H1 (cell line): ENCODE results near the gene PRR7. TPM values are rescaled to one million over a fixed set of nuclear protein-coding genes. Genes with fewer than 3 reads are reported as not detected.

ENCODE experiments used
- CTCF ChIA-PET: fragments of 300-600 bp; sonication (Branson Sonifier 250); formaldehyde crosslinking; loops from one replicate; lab custom pipeline; 2021; ENCODE audit not compliant: partially characterized antibody; lab: Charles Lee
- POLR2A ChIA-PET: fragments of 300-600 bp; sonication (Branson Sonifier 250); formaldehyde crosslinking; loops from one replicate; lab custom pipeline; 2021; ENCODE audit warnings: inconsistent platforms; ENCODE audit not compliant: partially characterized antibody; lab: Charles Lee
- DNase-seq, 2 experiments: peaks; one replicate each; pipeline versions ENCODE4 v3.0.0 to v3.0.0-alpha.2; 2010 to 2022; ENCODE audit warnings: low spot score in 2 of 2, low read depth in 1 of 2, mixed read lengths in 1 of 2
- FAIRE-seq: peaks from 2 replicates; lab custom pipeline; 2011; peaks lifted over from hg19 to GRCh38; lab: Jason Lieb, UNC
- H2AFZ ChIP-seq: 2 replicates; pipeline ENCODE4 v1.8.1; 2012; ENCODE audit warnings: low read length, inconsistent platforms
- H2AK5ac ChIP-seq: 2 replicates; pipeline ENCODE4 v1.6.1; 2013; ENCODE audit warnings: low read depth, low read length
- H2BK120ac ChIP-seq: replicated peaks from 2 replicates; pipeline ENCODE3; 2013; ENCODE audit warnings: low read depth, low read length, inconsistent platforms
- H2BK12ac ChIP-seq: 2 replicates; pipeline ENCODE4 v1.6.1; 2013; ENCODE audit warnings: low read depth, low read length
- H2BK15ac ChIP-seq: 2 replicates; pipeline ENCODE4 v1.6.1; 2013; ENCODE audit warnings: low read length
- H2BK20ac ChIP-seq: 2 replicates; pipeline ENCODE4 v1.6.1; 2013; ENCODE audit warnings: low read length
- H2BK5ac ChIP-seq: 2 replicates; pipeline ENCODE4 v1.6.1; 2013; ENCODE audit warnings: low read depth, low read length
- H3K14ac ChIP-seq: 2 replicates; pipeline ENCODE4 v1.6.1; 2013; ENCODE audit warnings: inconsistent platforms; ENCODE audit not compliant: insufficient read length
- H3K18ac ChIP-seq: 2 replicates; pipeline ENCODE4 v1.6.1; 2013; ENCODE audit warnings: low read length; ENCODE audit errors: extremely low read depth
- H3K23ac ChIP-seq: 2 replicates; pipeline ENCODE4 v1.6.1; 2013; ENCODE audit warnings: inconsistent platforms; ENCODE audit not compliant: insufficient read length
- H3K23me2 ChIP-seq: 2 replicates; pipeline ENCODE4 v1.6.1; 2013; ENCODE audit warnings: low read depth, low read length
- H3K27ac ChIP-seq: 2 replicates; pipeline ENCODE4 v1.6.1; 2011; ENCODE audit warnings: low read depth, low read length, inconsistent platforms
- H3K27me3 ChIP-seq, 4 experiments: replicated peaks in 1 of 4; 1 replicate in 1 of 4; 2 replicates in 3 of 4; pipeline versions ENCODE4 v1.6.1 to v1.8.1; 2011 to 2013; ENCODE audit warnings: low read length in 3 of 4, mild to moderate bottlenecking in 3 of 4, inconsistent platforms in 2 of 4, mixed read lengths in 2 of 4, moderate library complexity in 1 of 4; ENCODE audit not compliant: control insufficient read depth in 3 of 4, insufficient read depth in 3 of 4; ENCODE audit errors: extremely low read depth in 1 of 4
- H3K36me3 ChIP-seq, 4 experiments: 2 replicates each; pipeline versions ENCODE4 v1.6.1 to v1.8.1; 2011 to 2013; ENCODE audit warnings: mild to moderate bottlenecking in 4 of 4, low read length in 3 of 4, moderate library complexity in 2 of 4, control low read depth in 1 of 4, inconsistent platforms in 1 of 4; ENCODE audit not compliant: insufficient read depth in 4 of 4, control insufficient read depth in 2 of 4
- H3K4ac ChIP-seq: replicated peaks from 2 replicates; pipeline ENCODE3; 2013; ENCODE audit warnings: low read length, low read depth, mixed read lengths, inconsistent platforms; ENCODE audit not compliant: insufficient read length
- H3K4me1 ChIP-seq, 4 experiments: replicated peaks in 1 of 4; 1 replicate in 1 of 4; 2 replicates in 3 of 4; pipeline versions ENCODE4 v1.6.1 to v1.8.1; 2011 to 2013; ENCODE audit warnings: low read length in 3 of 4, inconsistent platforms in 2 of 4, mixed read lengths in 1 of 4; ENCODE audit not compliant: insufficient read depth in 4 of 4, control insufficient read depth in 3 of 4
- H3K4me2 ChIP-seq, 2 experiments: 2 replicates each; pipeline versions ENCODE4 v1.6.1 to v1.8.1; 2011 to 2013; ENCODE audit warnings: low read depth in 2 of 2, low read length in 2 of 2, control low read depth in 1 of 2, inconsistent platforms in 1 of 2, mild to moderate bottlenecking in 1 of 2; ENCODE audit not compliant: insufficient read depth in 1 of 2
- H3K4me3 ChIP-seq, 4 experiments: fragments of 200-600, 300-600 bp in 1 of 4; sonication (generic), shearing (Covaris generic), sonication (Bioruptor Twin) in 1 of 4; 2 replicates each; pipeline versions ENCODE4 v1.5.1 to v1.8.1; 2011 to 2016; ENCODE audit warnings: low read length in 4 of 4, low read depth in 3 of 4, control low read depth in 2 of 4, inconsistent platforms in 2 of 4, mild to moderate bottlenecking in 2 of 4, mixed read lengths in 1 of 4, moderate library complexity in 1 of 4; ENCODE audit not compliant: insufficient read depth in 2 of 4; ENCODE audit errors: extremely low read depth in 1 of 4
- H3K56ac ChIP-seq: replicated peaks from 2 replicates; pipeline ENCODE3; 2013; ENCODE audit warnings: low read depth, mild to moderate bottlenecking, mixed read lengths, low read length, inconsistent platforms; ENCODE audit not compliant: insufficient read length
- H3K79me1 ChIP-seq: 2 replicates; pipeline ENCODE4 v1.6.1; 2013; ENCODE audit warnings: low read depth, low read length, control low read depth
- H3K79me2 ChIP-seq, 2 experiments: 2 replicates each; pipeline versions ENCODE4 v1.6.1 to v1.8.1; 2012 to 2013; ENCODE audit warnings: low read length in 2 of 2, mild to moderate bottlenecking in 2 of 2, inconsistent platforms in 1 of 2; ENCODE audit not compliant: insufficient read depth in 2 of 2, control insufficient read depth in 1 of 2
- H3K9ac ChIP-seq, 4 experiments: replicated peaks in 1 of 4; 1 replicate in 1 of 4; 2 replicates in 3 of 4; pipeline versions ENCODE4 v1.6.1 to v1.8.1; 2011 to 2013; ENCODE audit warnings: low read depth in 3 of 4, low read length in 3 of 4, control low read depth in 2 of 4, mild to moderate bottlenecking in 2 of 4, moderate library complexity in 2 of 4, inconsistent platforms in 1 of 4; ENCODE audit errors: extremely low read depth in 1 of 4
- H3K9me3 ChIP-seq, 2 experiments: 2 replicates each; pipeline versions ENCODE4 v1.6.1 to v1.8.1; 2012 to 2013; ENCODE audit warnings: mild to moderate bottlenecking in 2 of 2, moderate library complexity in 2 of 2, control low read depth in 1 of 2, inconsistent platforms in 1 of 2, low read depth in 1 of 2, low read length in 1 of 2, mixed read lengths in 1 of 2; ENCODE audit not compliant: insufficient read depth in 2 of 2
- H4K20me1 ChIP-seq, 2 experiments: replicated peaks in 1 of 2; 2 replicates each; pipeline versions ENCODE3 to v1.8.1; 2011 to 2013; ENCODE audit warnings: inconsistent platforms in 2 of 2, low read length in 2 of 2, mild to moderate bottlenecking in 1 of 2; ENCODE audit not compliant: insufficient read depth in 2 of 2, control insufficient read depth in 1 of 2
- H4K5ac ChIP-seq: 2 replicates; pipeline ENCODE4 v1.6.1; 2013; ENCODE audit warnings: low read length, low read depth, mixed read lengths, inconsistent platforms; ENCODE audit not compliant: insufficient read length
- H4K8ac ChIP-seq: 2 replicates; pipeline ENCODE4 v1.8.0; 2013; ENCODE audit warnings: mild to moderate bottlenecking, moderate library complexity, low read length, inconsistent platforms; ENCODE audit not compliant: insufficient read depth; ENCODE audit errors: extremely low read depth
- H4K91ac ChIP-seq: replicated peaks from 2 replicates; pipeline ENCODE3; 2013; ENCODE audit warnings: low read length, mixed read lengths, inconsistent platforms; ENCODE audit not compliant: insufficient read length
- POLR2AphosphoS5 ChIP-seq: IDR thresholded peaks from 2 replicates; pipeline ENCODE4 v1.6.1; 2011; ENCODE audit warnings: low read depth, low read length
- TCF12 ChIP-seq: IDR thresholded peaks from 2 replicates; pipeline ENCODE4 v1.6.1; 2011; ENCODE audit warnings: low read depth, mild to moderate bottlenecking, low read length
- WGBS, 2 experiments: shearing (Covaris generic) in 1 of 2; methylation state at CpG; one replicate each; pipeline versions ENCODE4 v1.1.6 to v1.1.7; 2013 to 2015; ENCODE audit warnings: low lambda C conversion rate in 2 of 2, mixed read lengths in 2 of 2, inconsistent platforms in 1 of 2, low coverage in 1 of 2, missing lambda C conversion rate in 1 of 2; ENCODE audit not compliant: insufficient replicate concordance in 2 of 2, insufficient coverage in 1 of 2, insufficient read length in 1 of 2; ENCODE audit errors: extremely low coverage in 1 of 2, missing lambda C conversion rate in 1 of 2; 5-methylcytosine and 5-hydroxymethylcytosine counted together
- polyA plus RNA-seq, 7 experiments: library from polyadenylated mRNA; depleted of rRNA in 3 of 7; stranded (reverse) in 5 of 7; unstranded in 2 of 7; fragments of >200 nt in 5 of 7; fragments of 200-250 nt in 2 of 7; gene quantifications; 1 replicate in 5 of 7; 2 replicates in 1 of 7; 4 replicates in 1 of 7; pipeline versions ENCODE4 v1.2.1 to v1.2.3, GENCODE V29; 2011 to 2013; ENCODE audit warnings: missing spikeins in 2 of 7, mixed read lengths in 2 of 7
- total RNA-seq: library from RNA; stranded (reverse); fragmentation: NEBNext Ultra II Directional; extraction: Animal tissue kit (Norgen Biotek cat#: 25700); gene quantifications from 2 replicates; pipeline ENCODE4 v1.2.1, GENCODE V29; 2021

The PRR7 gene
- total and polyA plus RNA-seq, 2 of the 8 experiments (the other 6 are each of a cell fraction or from before 2014, with no cell fraction given): 8.0 to 11.8 TPM

DNA sequence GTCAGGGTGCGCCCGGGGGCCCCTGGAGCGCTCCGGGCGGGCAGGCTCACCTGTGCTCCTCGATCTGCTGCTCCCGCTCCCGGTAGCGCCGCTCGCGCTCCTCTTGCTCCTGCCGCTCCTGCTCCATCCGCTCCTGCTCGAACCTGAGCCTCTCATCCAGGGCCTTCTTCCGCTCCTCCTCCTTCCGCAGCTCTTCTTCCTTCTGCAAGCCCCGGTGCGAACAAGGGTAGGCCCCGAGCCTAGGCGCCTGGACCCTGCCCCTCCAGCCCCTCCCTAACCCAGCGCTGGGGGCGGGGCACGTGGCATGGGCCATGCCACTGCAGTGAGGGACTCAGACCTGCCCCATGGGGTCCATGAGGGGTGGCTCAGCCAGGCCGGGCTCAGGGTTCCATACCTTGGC, 20.2 kb downstream of the PRR7 start:
- H3K36me3 ChIP-seq: peaks cover 36 to 74% (median 57%) of the 10 kb centered on the region in 4 experiments
- peaks cover 32 to 46% of the 10 kb centered on the region in 2 experiments for H4K20me1 ChIP-seq
- no peak for FAIRE-seq

More for the DNA sequence above, 20.2 kb downstream of the PRR7 start:
- Histone ChIP-seq H2AFZ (no peak overlapping the region), H3K23ac (no peak overlapping the region), H3K14ac (no peak overlapping the region), H3K79me1 (peaks cover 25% of the 10 kb centered on the region), H3K18ac (no peak overlapping the region), H3K4me2 (no peak overlapping the region), H3K79me2 (peaks cover 9 to 46% of the 10 kb centered on the region in 2 experiments), H2BK15ac (no peak overlapping the region), H4K8ac (0 out of 2 replicates have a peak overlapping the region, but pooled peaks have one; percentile 9), H3K56ac (no peak overlapping the region), H3K23me2 (no peaks in the 10 kb centered on the region), H2AK5ac (no peak overlapping the region), H2BK20ac (no peak overlapping the region), H2BK5ac (no peak overlapping the region), H3K27me3 (no peaks in the 10 kb centered on the region), H3K9me3 (peaks cover 0 to 4% of the 10 kb centered on the region in 2 experiments; a peak in 2 of 4 replicates), H3K9ac (no peak overlapping the region), H2BK120ac (no peak overlapping the region), H4K5ac (no peak overlapping the region), H2BK12ac (no peak overlapping the region), H3K4me3 (no peak overlapping the region), H3K27ac (no peak overlapping the region), H3K4ac (no peak overlapping the region), H3K4me1 (peaks cover 7 to 26% (median 24%) of the 10 kb centered on the region in 4 experiments), H4K91ac (no peak overlapping the region)
- DNase-seq: no peak
- ChIA-PET CTCF (interaction anchor here (0.9 to 1.4 kb wide), 2 partner anchors 9 to 30 kb away, joined by 5 to 6 read pairs; no protein-coding TSS in a partner anchor), POLR2A (interaction anchor here (1.0 to 67.5 kb wide), 4 partner anchors 2 to 50 kb away, joined by 7 to 3349 read pairs (median 1678); partner anchors contain the start of genes DBN1, DDX41, DOK3 and PDLIM7)
- 98% methylated on average over 12 of the region's 25 CpGs; no CpG with 5 or more reads in 1 of the 2 experiments for WGBS, 2 experiments
- TF ChIP-seq TCF12: no peak
- TF ChIP-seq POLR2AphosphoS5: 0 out of 2 replicates have a peak, but pooled peaks have one; percentile 7
